Sigmoid colon (tissue), 4 donors: Measurements from ENCODE around the gene CDC42BPA.

Experiments used
- CTCF ChIP-seq, 4 experiments: fragments of 450-650 bp in 3 of 4; fragments of 200-600 bp in 1 of 4; IDR thresholded peaks; one replicate each; pipeline ENCODE4 v1.5.1; 2016 to 2019; ENCODE audit warnings: antibody characterized with exemption in 4 of 4, mild to moderate bottlenecking in 3 of 4, moderate library complexity in 2 of 4
- EP300 ChIP-seq, 4 donors: sonication (generic); formaldehyde crosslinking; IDR thresholded peaks; one replicate each; pipeline ENCODE4 v1.6.1; 2017; ENCODE audit warnings: antibody characterized with exemption in 4 of 4
- POLR2A ChIP-seq, 2 donors: fragments of 450-650 bp; IDR thresholded peaks; one replicate each; pipeline ENCODE4 v1.6.1; 2016; ENCODE audit warnings: antibody characterized with exemption in 2 of 2, mild to moderate bottlenecking in 2 of 2, moderate library complexity in 2 of 2

DNA sequence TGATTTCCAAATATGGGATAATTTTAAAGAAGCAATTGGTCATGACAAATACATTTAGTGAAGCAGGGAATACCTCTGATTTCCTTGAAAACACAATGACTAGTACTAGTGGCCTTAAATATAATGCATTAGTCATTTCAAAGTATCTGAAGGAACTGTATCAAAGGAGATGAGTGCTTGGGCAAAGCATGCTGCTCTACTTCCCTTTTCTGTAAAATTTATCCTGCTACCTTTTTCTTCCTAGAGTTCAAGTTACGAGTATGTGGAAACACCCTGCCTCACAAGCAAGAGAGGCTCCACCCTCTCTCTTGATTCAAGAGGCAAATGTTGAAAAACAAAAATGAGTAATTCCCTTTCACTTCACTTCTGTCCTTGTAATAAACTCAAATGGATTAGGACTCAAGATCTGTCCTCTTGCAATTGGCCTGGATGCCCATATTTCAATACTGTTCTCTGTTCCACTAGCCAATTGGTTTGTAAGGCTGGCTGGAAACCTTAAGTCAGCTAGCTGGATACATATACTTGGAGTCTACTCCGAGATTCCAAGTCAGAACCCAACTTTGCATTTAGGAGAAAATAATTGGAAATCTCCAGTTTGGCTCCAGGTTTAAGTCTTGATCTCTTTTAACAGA lies 92.5 kb downstream of the CDC42BPA start:
- TF ChIP-seq CTCF (IDR thresholded peaks at IDR 0.05) = no peak
- no peak for TF ChIP-seq POLR2A (IDR thresholded peaks at IDR 0.05)
- TF ChIP-seq EP300 (IDR thresholded peaks at IDR 0.05) = no peak
